Effector CD8-positive, alpha-beta T cell (primary cell): ENCODE data around the gene C1QTNF4.
"Not testable (repeated sequence)": the region's sequence is repeated elsewhere in the genome, so short reads cannot be mapped to it uniquely, and the experiment has no call there.

Source experiments
- DNase-seq: peaks from one replicate; lab custom pipeline; 2025; lab: John Stamatoyannopoulos, UW
- total RNA-seq, 4 experiments: gene quantifications; one replicate each; lab custom pipeline; 2026; lab: John Stamatoyannopoulos, UW

C1QTNF4 gene
- 0 to 0.73 (median 0.32) reads per million in 4 experiments for total RNA-seq

GRCh38 chr11:47593934-47594855 lies at the start of gene C1QTNF4:
TSS of gene C1QTNF4 (minus strand) at chr11:47594411. CDS start at chr11:47590810, 3,601 bp downstream.
- no peak for DNase-seq

- DNase-seq: peak; percentile 96
These were observed 48.1 kb upstream of the C1QTNF4 start, which contains the start of gene MTCH2 for GRCh38 chr11:47642099-47642855. TSS of gene MTCH2 (minus strand) at chr11:47642559. CDS start at chr11:47642465, 94 bp downstream.

DNA sequence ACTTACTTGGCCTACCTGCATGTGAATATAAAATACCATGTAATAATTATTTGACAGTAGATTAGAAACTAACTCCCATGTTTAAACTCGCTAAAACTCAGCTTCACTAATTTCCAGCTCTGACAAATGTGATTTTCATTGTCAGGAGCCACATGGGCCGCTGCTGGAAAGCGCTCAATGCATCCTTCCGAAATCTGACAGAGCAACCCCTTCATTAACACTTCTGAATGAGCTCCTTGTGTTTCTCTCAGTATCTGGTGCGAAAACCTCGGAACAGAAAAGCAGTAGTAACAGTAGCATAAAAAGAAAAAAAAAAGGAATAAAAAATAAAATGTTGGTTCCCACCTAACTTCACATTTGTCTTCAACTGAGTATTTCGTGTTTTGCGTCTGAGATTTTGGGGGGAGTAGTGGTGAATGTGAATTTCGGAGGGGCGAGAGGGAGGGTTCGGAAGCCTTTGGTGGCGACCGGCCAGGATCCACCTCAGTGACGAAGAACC lies 47.4 kb upstream of the C1QTNF4 start:
- no peak for DNase-seq

DNA sequence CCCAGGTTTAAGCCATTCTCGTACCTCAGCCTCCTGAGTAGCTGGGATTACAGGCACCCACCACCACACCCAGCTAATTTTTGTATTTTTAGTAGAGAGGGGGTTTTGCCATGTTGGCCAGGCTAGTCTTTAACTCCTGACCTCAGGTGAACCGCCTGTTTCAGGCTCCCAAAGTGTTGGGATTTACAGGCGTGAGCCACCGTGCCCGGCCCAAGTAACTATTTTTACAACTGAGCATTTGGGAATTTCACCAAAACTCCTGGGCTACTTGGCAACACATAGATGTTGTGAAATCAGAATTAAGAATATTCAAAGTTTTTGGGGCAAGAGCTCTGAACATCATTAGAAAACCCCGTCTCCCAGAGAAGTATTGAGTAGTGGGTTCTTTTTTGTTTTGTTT lies 46.3 kb upstream of the C1QTNF4 start:
- not testable (repeated sequence) for DNase-seq

- not testable (repeated sequence) for DNase-seq
These were observed 42.1 kb upstream of the C1QTNF4 start for GRCh38 chr11:47636331-47636730.

DNA sequence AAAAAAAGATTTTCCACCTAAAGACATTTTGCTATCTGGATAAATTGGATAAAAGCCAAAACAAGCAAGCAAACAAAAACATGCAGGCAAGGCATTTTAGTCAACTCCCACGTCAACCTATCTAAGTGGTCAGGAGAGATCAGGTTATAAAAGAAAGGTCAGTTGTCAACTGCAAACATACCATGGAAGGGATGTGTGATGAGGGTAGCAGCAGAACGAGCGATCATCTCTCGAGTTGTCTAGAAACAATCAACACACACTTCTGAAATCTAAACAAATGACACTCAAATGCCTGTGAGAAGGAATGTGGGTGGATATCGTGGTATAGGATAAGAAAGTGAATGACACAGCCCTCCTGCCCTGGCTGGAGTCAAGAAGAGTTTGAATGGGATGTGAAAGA lies 37.3 kb upstream of the C1QTNF4 start:
- DNase-seq: no peak

DNA sequence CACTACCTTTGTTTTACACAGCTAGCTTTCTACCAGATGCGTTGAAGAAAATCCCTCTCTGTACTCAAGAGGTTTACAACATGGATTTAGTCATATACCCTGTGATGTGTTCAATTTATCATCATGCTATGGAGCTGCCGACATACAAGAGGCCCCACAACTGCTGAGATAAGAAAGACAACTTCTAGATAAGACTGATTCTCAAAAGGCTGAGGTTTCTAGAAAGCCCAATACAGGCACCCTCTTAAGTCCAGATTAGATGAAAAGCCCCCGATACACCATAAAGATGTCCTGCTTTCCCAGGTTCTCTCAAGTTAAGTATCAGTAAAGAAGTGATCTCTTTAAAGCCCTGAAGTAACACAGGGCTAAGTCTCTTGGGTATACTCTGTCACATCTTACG lies 33.8 kb upstream of the C1QTNF4 start:
- DNase-seq: no peak

- no peak for DNase-seq
These were observed 32.0 kb upstream of the C1QTNF4 start for GRCh38 chr11:47626234-47626633.

DNA sequence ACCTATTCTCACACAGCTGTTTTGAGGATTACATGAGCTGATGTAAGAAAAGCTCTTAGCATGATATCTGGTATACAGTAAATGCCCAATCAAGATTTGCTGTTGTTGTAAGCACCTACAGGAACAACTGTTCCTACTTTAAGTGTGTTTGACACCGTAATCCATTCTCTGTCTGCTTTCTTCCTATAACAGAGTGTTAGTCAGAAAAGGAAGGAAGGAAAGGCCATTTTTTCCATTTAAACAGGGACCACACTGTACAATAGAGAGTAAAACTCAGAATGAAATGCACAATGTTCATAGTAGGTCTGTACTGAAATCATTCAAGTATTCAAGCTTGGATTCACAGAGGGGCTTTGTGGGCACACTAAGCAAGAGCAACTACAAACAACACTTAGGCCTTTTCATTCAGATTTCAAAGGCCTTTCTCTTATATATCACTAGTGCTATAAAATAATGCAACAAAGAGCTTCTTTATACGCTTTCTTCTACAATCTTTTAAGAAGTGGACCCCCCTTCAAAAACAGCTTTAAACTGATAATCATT lies 26.7 kb upstream of the C1QTNF4 start:
- no peak for DNase-seq

DNA sequence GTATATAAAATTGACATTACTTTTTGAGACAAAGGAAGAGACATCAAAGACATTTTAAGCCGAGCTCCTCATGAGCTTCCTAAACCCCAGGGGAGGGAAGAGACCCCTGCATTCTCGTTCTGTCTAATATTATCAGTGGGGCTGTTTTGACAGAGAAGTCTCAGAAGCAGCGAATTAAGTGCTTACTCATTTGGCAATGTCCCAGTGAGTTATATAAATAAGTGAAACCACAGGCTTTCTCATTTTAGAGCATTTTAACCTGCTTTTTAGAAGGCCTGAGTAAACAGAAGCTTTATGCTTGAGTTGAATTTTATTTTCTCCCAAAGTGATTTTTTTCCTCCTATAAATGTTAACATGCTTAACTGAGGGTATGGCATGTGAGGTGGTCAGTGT lies 23.2 kb upstream of the C1QTNF4 start:
- no peak for DNase-seq

DNA sequence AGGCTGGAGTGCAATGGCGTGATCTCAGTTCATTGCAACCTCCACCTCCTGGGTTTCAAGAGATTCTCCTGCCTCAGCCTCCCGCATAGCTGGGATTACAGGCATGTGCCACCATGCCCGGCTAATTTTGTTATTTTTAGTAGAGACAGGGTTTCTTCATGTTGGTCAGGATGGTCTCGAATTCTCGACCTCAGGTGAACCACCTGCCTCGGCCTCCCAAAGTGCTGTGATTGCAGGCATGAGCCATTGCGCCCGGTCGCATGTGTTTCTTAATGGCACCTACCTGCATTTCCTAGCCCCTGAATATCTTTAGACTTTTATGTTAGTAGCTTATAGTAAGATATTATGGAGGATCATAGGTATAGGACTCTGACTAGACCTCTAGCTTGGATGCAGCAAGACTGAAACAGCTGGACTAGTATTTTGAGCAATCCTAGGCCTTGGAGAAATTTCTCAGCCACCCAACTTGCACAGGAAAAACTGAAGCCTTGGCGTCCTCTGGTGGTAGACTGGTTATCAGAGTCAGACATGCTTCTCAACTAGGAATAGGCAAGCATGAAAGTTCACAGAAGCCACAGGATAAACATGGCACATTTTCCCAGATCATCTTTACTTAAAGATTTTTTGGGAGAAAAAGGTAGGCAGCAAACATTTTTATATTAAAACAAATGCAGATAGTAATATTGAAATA lies 22.7 kb upstream of the C1QTNF4 start:
- no peak for DNase-seq

DNA sequence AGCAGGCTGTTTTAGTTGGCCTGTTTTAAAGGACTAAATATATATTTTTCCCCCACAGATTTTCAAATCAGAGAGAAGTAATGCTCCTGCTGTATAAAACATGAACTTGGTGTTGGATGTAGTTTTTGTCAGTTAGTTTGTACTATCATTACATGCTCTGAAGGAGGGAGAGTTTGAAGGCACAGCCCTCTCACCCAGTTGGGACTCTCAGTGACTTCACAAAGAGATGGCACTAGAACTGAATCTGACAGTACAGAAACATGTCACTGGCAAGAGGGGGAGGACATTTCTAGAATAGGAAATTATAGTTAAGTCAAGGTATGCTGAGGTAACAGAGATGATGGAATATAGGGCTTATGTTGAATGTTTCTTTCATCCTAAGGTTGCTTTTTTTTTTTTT lies 21.0 kb upstream of the C1QTNF4 start:
- no peak for DNase-seq

GRCh38 chr11:47611348-47611794 lies 17.2 kb upstream of the C1QTNF4 start:
- DNase-seq: no peak

DNA sequence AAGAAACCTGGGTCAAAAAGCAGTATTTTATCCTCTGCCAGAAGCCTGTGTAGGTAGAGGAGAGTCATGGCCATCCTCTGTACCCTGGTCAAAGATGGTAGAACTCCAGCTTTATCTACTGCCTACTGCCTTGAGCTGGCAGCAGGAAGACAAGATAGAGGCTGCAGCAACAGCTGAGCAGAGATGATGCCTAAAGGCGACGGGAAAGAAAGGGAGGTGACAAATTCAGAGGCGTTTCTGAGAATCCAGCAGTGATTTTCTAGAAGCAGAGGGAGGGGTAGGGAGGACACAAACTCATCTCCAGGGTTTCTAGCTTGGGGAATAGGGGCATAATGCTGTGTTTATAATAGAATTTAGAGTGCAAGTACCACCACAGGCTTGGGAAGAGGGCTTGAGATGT lies 15.5 kb upstream of the C1QTNF4 start:
- no peak for DNase-seq

GRCh38 chr11:47607380-47607779 lies 13.2 kb upstream of the C1QTNF4 start:
- no peak for DNase-seq

GRCh38 chr11:47606731-47607130 lies 12.5 kb upstream of the C1QTNF4 start:
- no peak for DNase-seq

DNA sequence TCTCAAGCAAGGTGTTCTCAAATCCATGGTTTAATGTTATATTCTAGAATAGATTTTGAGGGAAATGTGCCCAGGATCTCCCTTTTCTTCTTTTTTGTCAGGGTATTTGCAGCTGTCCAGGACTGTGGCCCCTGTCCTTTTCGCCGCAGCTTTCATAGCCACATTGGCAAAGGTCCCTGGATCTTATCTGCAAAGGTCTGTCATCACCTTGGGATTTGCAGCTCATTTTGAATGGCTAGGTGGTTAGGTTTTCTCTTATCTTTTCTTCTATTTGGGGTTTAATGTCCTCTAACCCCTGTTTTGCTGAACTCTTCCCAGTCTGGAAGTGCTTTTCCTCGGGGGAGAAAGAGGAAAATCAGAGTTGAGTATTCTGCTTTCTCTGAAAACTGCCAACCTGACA lies 11.7 kb upstream of the C1QTNF4 start:
- no peak for DNase-seq

GRCh38 chr11:47603295-47603694 lies 9.1 kb upstream of the C1QTNF4 start:
- no peak for DNase-seq

DNA sequence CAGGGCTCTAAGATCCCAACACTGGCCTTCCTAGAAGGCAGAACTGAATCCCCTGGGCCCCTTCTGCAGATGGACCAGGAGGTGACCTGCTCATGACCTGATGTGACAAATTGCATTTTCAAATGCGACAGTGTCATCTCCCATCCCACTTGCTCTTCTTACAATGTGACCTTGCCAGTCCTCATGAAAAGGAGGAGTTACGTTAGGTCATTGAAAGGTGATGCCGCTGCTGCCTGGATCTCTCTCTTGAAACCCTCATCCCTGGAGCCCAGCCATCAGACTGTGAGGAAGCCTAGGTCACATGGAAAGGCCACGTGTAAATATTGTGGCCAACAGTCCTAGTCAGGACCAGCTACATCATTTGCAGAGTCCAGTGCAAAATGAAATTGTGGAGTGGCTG lies 5.7 kb upstream of the C1QTNF4 start:
- no peak for DNase-seq

DNA sequence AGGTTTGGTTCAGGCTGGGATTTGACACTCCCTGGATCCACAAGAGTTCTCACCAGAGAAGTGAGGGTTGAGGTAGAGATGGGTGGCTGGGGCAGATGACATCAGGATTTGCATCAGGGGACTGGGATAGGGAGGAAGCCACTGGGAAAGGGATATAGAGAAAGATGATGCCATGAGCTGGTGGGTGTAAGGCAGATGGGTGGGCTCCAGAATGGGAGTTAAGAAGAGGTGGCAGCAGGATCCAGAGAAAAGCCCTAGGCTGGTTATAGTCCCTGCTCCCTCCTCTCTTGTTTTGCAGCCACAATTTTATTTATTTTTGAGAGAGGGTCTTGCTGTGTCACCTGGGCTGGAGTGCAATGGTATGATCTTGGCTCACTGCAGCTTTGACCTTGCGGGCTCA lies 1.8 kb upstream of the C1QTNF4 start:
- DNase-seq: no peak

DNA sequence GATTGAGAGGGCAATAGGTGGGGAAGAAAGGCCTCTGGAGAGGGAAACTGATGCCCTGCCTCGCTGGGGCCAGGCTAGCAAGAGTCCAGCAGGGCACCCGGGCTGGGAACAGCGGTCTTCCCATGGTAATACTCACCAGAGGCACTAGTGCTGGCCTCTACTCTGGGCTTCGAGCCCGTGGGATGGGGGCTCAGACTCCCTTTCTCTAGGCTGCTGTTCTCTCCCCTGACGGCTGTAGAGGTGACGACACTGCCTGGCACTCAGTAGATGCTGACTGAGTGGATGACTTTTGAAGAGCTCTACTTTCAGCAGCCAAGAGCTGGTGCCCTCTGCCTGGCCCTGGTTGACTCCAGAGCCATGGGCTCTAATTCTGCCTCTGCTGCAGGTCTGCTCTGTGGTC lies 818 bp upstream of the C1QTNF4 start:
- no peak for DNase-seq

DNA sequence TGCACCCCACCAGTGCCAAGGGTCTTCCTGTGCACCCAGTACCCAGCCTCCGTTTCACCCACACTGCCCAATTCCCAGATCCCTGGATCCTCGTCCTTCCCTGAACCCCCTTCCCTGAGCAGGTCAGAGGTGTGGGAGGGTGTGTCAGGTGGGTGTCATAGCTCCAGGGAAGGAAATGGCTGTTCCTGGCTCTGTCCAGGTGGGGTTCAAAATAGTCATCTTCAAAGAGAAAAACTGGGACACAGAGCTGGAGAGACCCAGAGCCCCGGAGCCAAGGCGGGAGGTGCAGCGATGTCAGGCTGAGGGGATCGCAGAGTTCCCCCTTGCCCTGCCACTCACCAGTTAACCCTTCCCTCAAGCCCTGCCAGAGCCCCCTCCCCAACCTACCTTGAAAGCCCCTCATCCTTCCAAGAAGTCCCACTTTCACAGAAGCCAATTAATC lies 698 bp downstream of the C1QTNF4 start:
- DNase-seq: no peak
